Measurements from ENCODE around the gene CAPZA1. TPM values are rescaled to one million over a fixed set of nuclear protein-coding genes. Genes with fewer than 3 reads are reported as not detected.
A peak's percentile ranks its signal among the peaks of the same experiment; 100 is the strongest.

CAPZA1 gene
- total RNA-seq, 1 experiment from 2014 or later, result 171 TPM

DNA sequence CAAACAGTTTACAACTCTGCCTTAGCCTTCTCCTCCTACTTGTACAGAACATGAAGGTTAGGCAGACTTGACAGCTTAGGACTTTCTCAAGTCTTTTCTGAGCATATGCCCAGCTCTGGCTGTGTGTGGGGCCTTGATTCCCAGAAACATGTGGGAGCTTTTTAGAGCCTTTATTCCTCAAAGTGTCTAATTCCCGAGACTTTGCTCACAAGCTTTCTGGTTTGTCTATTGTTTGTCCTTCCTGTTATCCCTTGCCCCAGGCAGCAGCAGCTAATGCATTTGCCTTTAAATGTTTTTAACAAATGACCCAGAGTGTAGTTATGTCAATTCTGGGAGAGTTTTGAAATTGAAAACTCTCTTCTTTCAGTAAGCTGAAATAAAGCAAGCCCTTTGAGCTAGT is 29.9 kb upstream of the CAPZA1 start:
- H3K36me3 ChIP-seq (ENCODE audit: insufficient read depth, low read length, poor library complexity, severe bottlenecking), result peaks cover 25% of the 10 kb centered on the region
- no peak overlapping the region for H3K27ac ChIP-seq (ENCODE audit: low read depth, low read length, poor library complexity, severe bottlenecking)
- H3K9me3 ChIP-seq (ENCODE audit: low read depth, low read length, poor library complexity, severe bottlenecking), result peaks cover 6% of the 10 kb centered on the region
- no peaks in the 10 kb centered on the region for H3K27me3 ChIP-seq (replicated peaks; ENCODE audit: insufficient read depth, low read depth, low read length, poor library complexity)
- no TSS peak for BruUV-seq (replicated peaks)
- no peak for TF ChIP-seq EZH2 (IDR thresholded peaks at IDR 0.05; ENCODE audit: borderline replicate concordance, low read depth, low read length, poor library complexity, severe bottlenecking)
- no peak for TF ChIP-seq CTCF (conservative IDR thresholded peaks at IDR 0.05; ENCODE audit: low read depth, low read length)
- intact Hi-C loops (cut with micrococcal nuclease; ENCODE audit: unreplicated experiment), result no loop called here
- ChIA-PET CTCF (no interaction called here), POLR2A (ENCODE audit: low non-redundant PET) (interaction anchor here (0.5 kb wide), 1 partner anchor 56 kb away, joined by 4 read pairs; no protein-coding TSS in a partner anchor)
- H3K4me1 ChIP-seq (ENCODE audit: insufficient read depth, low read length, poor library complexity, severe bottlenecking), result no peaks in the 10 kb centered on the region
- no peak overlapping the region for H3K4me3 ChIP-seq (ENCODE audit: low read depth, low read length, poor library complexity, severe bottlenecking)
- DNase-seq (ENCODE audit: low spot score), result no peak

DNA sequence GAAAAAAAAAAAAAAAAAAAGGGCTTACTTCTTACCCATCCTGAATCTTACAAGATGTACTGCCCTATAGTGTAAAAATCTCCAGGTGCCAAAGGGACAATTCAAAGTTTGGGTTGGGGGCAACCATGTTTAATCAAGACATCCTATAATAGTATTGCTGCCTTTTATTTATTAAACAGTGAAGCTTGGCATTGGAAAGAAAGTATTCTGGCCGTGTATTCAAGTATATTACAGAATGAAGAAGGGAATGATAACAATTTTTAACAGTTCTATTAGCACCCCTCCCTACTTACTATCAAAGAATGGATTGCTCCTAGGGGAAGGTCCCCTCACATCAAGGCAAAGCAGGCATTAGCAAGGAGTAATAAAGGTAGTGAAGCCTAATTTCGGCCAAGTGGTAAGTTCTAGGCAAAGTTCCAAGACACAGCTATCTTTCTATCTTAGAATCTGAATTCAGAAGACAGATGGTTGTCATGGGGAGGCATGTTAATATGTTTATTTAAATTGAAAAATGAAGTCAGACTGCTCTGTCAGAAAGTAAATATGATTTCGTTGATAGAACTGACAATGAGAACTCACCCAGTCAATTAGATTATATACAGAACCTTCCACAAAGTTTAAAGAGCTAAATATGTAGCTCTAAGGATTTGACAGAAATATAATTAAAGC is 25.3 kb upstream of the CAPZA1 start:
- no peaks in the 10 kb centered on the region for H3K27me3 ChIP-seq (replicated peaks; ENCODE audit: insufficient read depth, low read depth, low read length, poor library complexity)
- DNase-seq (ENCODE audit: low spot score), result peak; percentile 2
- H3K9me3 ChIP-seq (ENCODE audit: low read depth, low read length, poor library complexity, severe bottlenecking), result peaks cover 6% of the 10 kb centered on the region
- BruUV-seq (replicated peaks), result no TSS peak
- ChIA-PET CTCF (interaction anchor here (0.6 kb wide), 1 partner anchor 17 kb away, joined by 6 read pairs; no protein-coding TSS in a partner anchor), POLR2A (ENCODE audit: low non-redundant PET) (no interaction called here)
- no peak for TF ChIP-seq EZH2 (IDR thresholded peaks at IDR 0.05; ENCODE audit: borderline replicate concordance, low read depth, low read length, poor library complexity, severe bottlenecking)
- TF ChIP-seq CTCF (conservative IDR thresholded peaks at IDR 0.05; ENCODE audit: low read depth, low read length), result no peak
- no peak overlapping the region for H3K4me3 ChIP-seq (ENCODE audit: low read depth, low read length, poor library complexity, severe bottlenecking)
- no peak overlapping the region for H3K27ac ChIP-seq (ENCODE audit: low read depth, low read length, poor library complexity, severe bottlenecking)
- intact Hi-C loops (cut with micrococcal nuclease; ENCODE audit: unreplicated experiment), result no loop called here
- H3K36me3 ChIP-seq (ENCODE audit: insufficient read depth, low read length, poor library complexity, severe bottlenecking), result peaks cover 29% of the 10 kb centered on the region
- no peaks in the 10 kb centered on the region for H3K4me1 ChIP-seq (ENCODE audit: insufficient read depth, low read length, poor library complexity, severe bottlenecking)

GRCh38 chr1:112599477-112599876 is 20.2 kb upstream of the CAPZA1 start:
- no peaks in the 10 kb centered on the region for H3K4me1 ChIP-seq (ENCODE audit: insufficient read depth, low read length, poor library complexity, severe bottlenecking)

More at GRCh38 chr1:112599477-112599876, 20.2 kb upstream of the CAPZA1 start:
- no TSS peak for BruUV-seq (replicated peaks)
- Histone ChIP-seq H3K4me3 (ENCODE audit: low read depth, low read length, poor library complexity, severe bottlenecking) (no peak overlapping the region), H3K36me3 (ENCODE audit: insufficient read depth, low read length, poor library complexity, severe bottlenecking) (peaks cover 24% of the 10 kb centered on the region), H3K27me3 (replicated peaks; ENCODE audit: insufficient read depth, low read depth, low read length, poor library complexity) (no peaks in the 10 kb centered on the region), H3K9me3 (ENCODE audit: low read depth, low read length, poor library complexity, severe bottlenecking) (no peaks in the 10 kb centered on the region), H3K27ac (ENCODE audit: low read depth, low read length, poor library complexity, severe bottlenecking) (no peak overlapping the region)
- DNase-seq (ENCODE audit: low spot score), result no peak
- TF ChIP-seq EZH2 (IDR thresholded peaks at IDR 0.05; ENCODE audit: borderline replicate concordance, low read depth, low read length, poor library complexity, severe bottlenecking), result no peak
- TF ChIP-seq CTCF (conservative IDR thresholded peaks at IDR 0.05; ENCODE audit: low read depth, low read length), result no peak
- intact Hi-C loops (cut with micrococcal nuclease; ENCODE audit: unreplicated experiment), result no loop called here
- CTCF ChIA-PET, result no interaction called here
- POLR2A ChIA-PET (ENCODE audit: low non-redundant PET), result no interaction called here
